Astrocyte of the spinal cord (primary cell): ENCODE measurements around the gene TINAG.

Experiments used
- DNase-seq: peaks from one replicate; pipeline ENCODE4 v3.0.0; 2011; ENCODE audit warnings: low read depth, low spot score
- H3K4me3 ChIP-seq: 2 replicates; pipeline ENCODE4 v1.5.1; 2011; ENCODE audit warnings: low read depth, mild to moderate bottlenecking, low read length, moderate library complexity
- in situ Hi-C: cut with HindIII; loops from 2 replicates; pipeline ENCODE4 v1.10.0; 2017; ENCODE audit warnings: low sequenced_read_pairs
- TF ChIP-seq, protein P1 (sequence below): IDR thresholded peaks from 2 replicates; pipeline ENCODE4 v1.5.1; 2012; ENCODE audit warnings: low read depth, mild to moderate bottlenecking, low read length, inconsistent platforms

The TINAG gene

DNA sequence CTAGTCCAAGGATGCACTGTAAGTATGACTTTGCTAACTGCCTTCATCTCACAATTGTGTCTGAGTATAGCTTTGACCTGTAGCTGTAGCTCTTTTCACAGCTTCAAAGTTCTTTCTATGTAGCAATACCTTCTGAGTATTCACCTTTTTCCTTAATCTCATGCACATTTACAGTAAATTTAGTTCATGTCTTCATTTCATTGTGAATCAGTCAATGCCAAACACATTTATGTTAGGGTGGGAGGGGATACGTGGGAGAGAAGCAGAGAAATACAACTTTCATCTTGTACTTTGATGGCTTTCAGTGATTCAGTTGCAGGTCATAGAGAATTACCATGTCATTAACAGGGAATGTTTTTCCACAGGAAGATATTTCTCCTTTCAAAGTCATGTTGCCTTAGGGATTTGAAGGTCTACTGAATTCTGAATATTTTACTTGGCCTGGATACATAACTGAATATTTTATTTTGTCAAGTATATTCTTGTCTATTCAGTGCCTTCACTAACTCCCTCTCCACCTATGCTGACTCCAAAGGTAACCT is 119.2 kb downstream of the TINAG start:
- TF ChIP-seq, protein P1, sequence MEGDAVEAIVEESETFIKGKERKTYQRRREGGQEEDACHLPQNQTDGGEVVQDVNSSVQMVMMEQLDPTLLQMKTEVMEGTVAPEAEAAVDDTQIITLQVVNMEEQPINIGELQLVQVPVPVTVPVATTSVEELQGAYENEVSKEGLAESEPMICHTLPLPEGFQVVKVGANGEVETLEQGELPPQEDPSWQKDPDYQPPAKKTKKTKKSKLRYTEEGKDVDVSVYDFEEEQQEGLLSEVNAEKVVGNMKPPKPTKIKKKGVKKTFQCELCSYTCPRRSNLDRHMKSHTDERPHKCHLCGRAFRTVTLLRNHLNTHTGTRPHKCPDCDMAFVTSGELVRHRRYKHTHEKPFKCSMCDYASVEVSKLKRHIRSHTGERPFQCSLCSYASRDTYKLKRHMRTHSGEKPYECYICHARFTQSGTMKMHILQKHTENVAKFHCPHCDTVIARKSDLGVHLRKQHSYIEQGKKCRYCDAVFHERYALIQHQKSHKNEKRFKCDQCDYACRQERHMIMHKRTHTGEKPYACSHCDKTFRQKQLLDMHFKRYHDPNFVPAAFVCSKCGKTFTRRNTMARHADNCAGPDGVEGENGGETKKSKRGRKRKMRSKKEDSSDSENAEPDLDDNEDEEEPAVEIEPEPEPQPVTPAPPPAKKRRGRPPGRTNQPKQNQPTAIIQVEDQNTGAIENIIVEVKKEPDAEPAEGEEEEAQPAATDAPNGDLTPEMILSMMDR = no peak
- no peak for DNase-seq
- in situ Hi-C loops = no loop called here

DNA sequence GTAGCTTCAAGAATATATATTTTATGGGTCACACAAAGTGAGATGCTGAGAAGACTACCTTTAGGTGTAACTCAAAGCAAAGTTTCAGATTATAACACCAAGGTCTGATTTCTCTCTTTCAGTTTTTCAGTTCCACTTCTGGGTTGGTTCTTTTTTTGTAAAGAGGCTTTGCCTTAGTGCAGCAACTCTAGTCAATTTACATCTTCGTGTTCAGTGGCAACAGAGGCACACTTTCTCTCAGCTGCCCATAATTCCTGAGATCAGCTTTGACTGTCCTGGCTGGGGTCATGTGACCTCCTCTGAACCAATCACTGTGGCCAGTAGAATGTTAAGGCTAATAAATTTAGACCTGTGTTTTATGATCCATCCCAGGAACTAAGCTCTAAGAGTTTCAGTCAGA is 120.2 kb downstream of the TINAG start:
- H3K4me3 ChIP-seq = no peak overlapping the region
- in situ Hi-C loops = no loop called here
- TF ChIP-seq, protein P1 = no peak
- no peak for DNase-seq

More for the DNA sequence above, 119.2 kb downstream of the TINAG start:
- H3K4me3 ChIP-seq = no peak overlapping the region

DNA sequence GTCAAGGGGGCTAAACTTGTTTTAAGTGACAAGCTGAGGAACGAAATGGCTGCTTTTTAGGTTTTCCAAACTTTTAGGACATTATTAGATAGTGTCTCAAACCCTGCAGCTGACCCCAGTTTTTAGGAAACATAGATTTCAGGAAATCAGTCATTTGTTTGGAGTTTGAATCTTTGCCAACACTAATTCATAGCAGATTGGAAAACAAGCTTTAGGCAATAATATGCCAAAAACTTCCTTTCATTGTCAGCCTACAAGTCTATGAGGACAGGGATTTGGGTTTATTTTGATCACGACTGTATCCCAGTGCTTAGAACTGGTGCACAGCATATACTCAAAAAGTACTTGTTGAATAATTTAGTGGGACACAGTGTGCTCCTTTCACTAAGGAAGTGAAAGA is 123.2 kb downstream of the TINAG start:
- TF ChIP-seq, protein P1 = no peak
- DNase-seq = no peak
- in situ Hi-C loops = no loop called here
- H3K4me3 ChIP-seq = no peak overlapping the region
